H1 (cell line): ENCODE data around the gene FBXO45. TPM values are rescaled to one million over a fixed set of nuclear protein-coding genes. Genes with fewer than 3 reads are reported as not detected.
A peak's percentile ranks its signal among the peaks of the same experiment; 100 is the strongest.

Experiments used
- CTCF ChIA-PET: fragments of 300-600 bp; sonication (Branson Sonifier 250); formaldehyde crosslinking; loops from one replicate; lab custom pipeline; 2021; ENCODE audit not compliant: partially characterized antibody; lab: Charles Lee
- POLR2A ChIA-PET: fragments of 300-600 bp; sonication (Branson Sonifier 250); formaldehyde crosslinking; loops from one replicate; lab custom pipeline; 2021; ENCODE audit warnings: inconsistent platforms; ENCODE audit not compliant: partially characterized antibody; lab: Charles Lee
- DNase-seq, 2 experiments: peaks; one replicate each; pipeline versions ENCODE4 v3.0.0 to v3.0.0-alpha.2; 2010 to 2022; ENCODE audit warnings: low spot score in 2 of 2, low read depth in 1 of 2, mixed read lengths in 1 of 2
- FAIRE-seq: peaks from 2 replicates; lab custom pipeline; 2011; peaks lifted over from hg19 to GRCh38; lab: Jason Lieb, UNC
- H2AFZ ChIP-seq: 2 replicates; pipeline ENCODE4 v1.8.1; 2012; ENCODE audit warnings: low read length, inconsistent platforms
- H2AK5ac ChIP-seq: 2 replicates; pipeline ENCODE4 v1.6.1; 2013; ENCODE audit warnings: low read depth, low read length
- H2BK120ac ChIP-seq: replicated peaks from 2 replicates; pipeline ENCODE3; 2013; ENCODE audit warnings: low read depth, low read length, inconsistent platforms
- H2BK12ac ChIP-seq: 2 replicates; pipeline ENCODE4 v1.6.1; 2013; ENCODE audit warnings: low read depth, low read length
- H2BK15ac ChIP-seq: 2 replicates; pipeline ENCODE4 v1.6.1; 2013; ENCODE audit warnings: low read length
- H2BK20ac ChIP-seq: 2 replicates; pipeline ENCODE4 v1.6.1; 2013; ENCODE audit warnings: low read length
- H2BK5ac ChIP-seq: 2 replicates; pipeline ENCODE4 v1.6.1; 2013; ENCODE audit warnings: low read depth, low read length
- H3K14ac ChIP-seq: 2 replicates; pipeline ENCODE4 v1.6.1; 2013; ENCODE audit warnings: inconsistent platforms; ENCODE audit not compliant: insufficient read length
- H3K18ac ChIP-seq: 2 replicates; pipeline ENCODE4 v1.6.1; 2013; ENCODE audit warnings: low read length; ENCODE audit errors: extremely low read depth
- H3K23ac ChIP-seq: 2 replicates; pipeline ENCODE4 v1.6.1; 2013; ENCODE audit warnings: inconsistent platforms; ENCODE audit not compliant: insufficient read length
- H3K23me2 ChIP-seq: 2 replicates; pipeline ENCODE4 v1.6.1; 2013; ENCODE audit warnings: low read depth, low read length
- H3K27ac ChIP-seq: 2 replicates; pipeline ENCODE4 v1.6.1; 2011; ENCODE audit warnings: low read depth, low read length, inconsistent platforms
- H3K27me3 ChIP-seq, 4 experiments: replicated peaks in 1 of 4; 1 replicate in 1 of 4; 2 replicates in 3 of 4; pipeline versions ENCODE4 v1.6.1 to v1.8.1; 2011 to 2013; ENCODE audit warnings: low read length in 3 of 4, mild to moderate bottlenecking in 3 of 4, inconsistent platforms in 2 of 4, mixed read lengths in 2 of 4, moderate library complexity in 1 of 4; ENCODE audit not compliant: control insufficient read depth in 3 of 4, insufficient read depth in 3 of 4; ENCODE audit errors: extremely low read depth in 1 of 4
- H3K36me3 ChIP-seq, 4 experiments: 2 replicates each; pipeline versions ENCODE4 v1.6.1 to v1.8.1; 2011 to 2013; ENCODE audit warnings: mild to moderate bottlenecking in 4 of 4, low read length in 3 of 4, moderate library complexity in 2 of 4, control low read depth in 1 of 4, inconsistent platforms in 1 of 4; ENCODE audit not compliant: insufficient read depth in 4 of 4, control insufficient read depth in 2 of 4
- H3K4ac ChIP-seq: replicated peaks from 2 replicates; pipeline ENCODE3; 2013; ENCODE audit warnings: low read length, low read depth, mixed read lengths, inconsistent platforms; ENCODE audit not compliant: insufficient read length
- H3K4me1 ChIP-seq, 4 experiments: replicated peaks in 1 of 4; 1 replicate in 1 of 4; 2 replicates in 3 of 4; pipeline versions ENCODE4 v1.6.1 to v1.8.1; 2011 to 2013; ENCODE audit warnings: low read length in 3 of 4, inconsistent platforms in 2 of 4, mixed read lengths in 1 of 4; ENCODE audit not compliant: insufficient read depth in 4 of 4, control insufficient read depth in 3 of 4
- H3K4me2 ChIP-seq, 2 experiments: 2 replicates each; pipeline versions ENCODE4 v1.6.1 to v1.8.1; 2011 to 2013; ENCODE audit warnings: low read depth in 2 of 2, low read length in 2 of 2, control low read depth in 1 of 2, inconsistent platforms in 1 of 2, mild to moderate bottlenecking in 1 of 2; ENCODE audit not compliant: insufficient read depth in 1 of 2
- H3K4me3 ChIP-seq, 4 experiments: fragments of 200-600, 300-600 bp in 1 of 4; sonication (generic), shearing (Covaris generic), sonication (Bioruptor Twin) in 1 of 4; 2 replicates each; pipeline versions ENCODE4 v1.5.1 to v1.8.1; 2011 to 2016; ENCODE audit warnings: low read length in 4 of 4, low read depth in 3 of 4, control low read depth in 2 of 4, inconsistent platforms in 2 of 4, mild to moderate bottlenecking in 2 of 4, mixed read lengths in 1 of 4, moderate library complexity in 1 of 4; ENCODE audit not compliant: insufficient read depth in 2 of 4; ENCODE audit errors: extremely low read depth in 1 of 4
- H3K56ac ChIP-seq: replicated peaks from 2 replicates; pipeline ENCODE3; 2013; ENCODE audit warnings: low read depth, mild to moderate bottlenecking, mixed read lengths, low read length, inconsistent platforms; ENCODE audit not compliant: insufficient read length
- H3K79me1 ChIP-seq: 2 replicates; pipeline ENCODE4 v1.6.1; 2013; ENCODE audit warnings: low read depth, low read length, control low read depth
- H3K79me2 ChIP-seq, 2 experiments: 2 replicates each; pipeline versions ENCODE4 v1.6.1 to v1.8.1; 2012 to 2013; ENCODE audit warnings: low read length in 2 of 2, mild to moderate bottlenecking in 2 of 2, inconsistent platforms in 1 of 2; ENCODE audit not compliant: insufficient read depth in 2 of 2, control insufficient read depth in 1 of 2
- H3K9ac ChIP-seq, 4 experiments: replicated peaks in 1 of 4; 1 replicate in 1 of 4; 2 replicates in 3 of 4; pipeline versions ENCODE4 v1.6.1 to v1.8.1; 2011 to 2013; ENCODE audit warnings: low read depth in 3 of 4, low read length in 3 of 4, control low read depth in 2 of 4, mild to moderate bottlenecking in 2 of 4, moderate library complexity in 2 of 4, inconsistent platforms in 1 of 4; ENCODE audit errors: extremely low read depth in 1 of 4
- H3K9me3 ChIP-seq, 2 experiments: 2 replicates each; pipeline versions ENCODE4 v1.6.1 to v1.8.1; 2012 to 2013; ENCODE audit warnings: mild to moderate bottlenecking in 2 of 2, moderate library complexity in 2 of 2, control low read depth in 1 of 2, inconsistent platforms in 1 of 2, low read depth in 1 of 2, low read length in 1 of 2, mixed read lengths in 1 of 2; ENCODE audit not compliant: insufficient read depth in 2 of 2
- H4K20me1 ChIP-seq, 2 experiments: replicated peaks in 1 of 2; 2 replicates each; pipeline versions ENCODE3 to v1.8.1; 2011 to 2013; ENCODE audit warnings: inconsistent platforms in 2 of 2, low read length in 2 of 2, mild to moderate bottlenecking in 1 of 2; ENCODE audit not compliant: insufficient read depth in 2 of 2, control insufficient read depth in 1 of 2
- H4K5ac ChIP-seq: 2 replicates; pipeline ENCODE4 v1.6.1; 2013; ENCODE audit warnings: low read length, low read depth, mixed read lengths, inconsistent platforms; ENCODE audit not compliant: insufficient read length
- H4K8ac ChIP-seq: 2 replicates; pipeline ENCODE4 v1.8.0; 2013; ENCODE audit warnings: mild to moderate bottlenecking, moderate library complexity, low read length, inconsistent platforms; ENCODE audit not compliant: insufficient read depth; ENCODE audit errors: extremely low read depth
- H4K91ac ChIP-seq: replicated peaks from 2 replicates; pipeline ENCODE3; 2013; ENCODE audit warnings: low read length, mixed read lengths, inconsistent platforms; ENCODE audit not compliant: insufficient read length
- BCL11A ChIP-seq, 2 experiments: IDR thresholded peaks; one replicate each; pipeline ENCODE4 v1.6.1; 2011; ENCODE audit warnings: low read depth in 2 of 2, low read length in 2 of 2, mild to moderate bottlenecking in 2 of 2
- CBX8 ChIP-seq: fragments of 300-800, 300-1000 bp; sonication (generic); IDR thresholded peaks from 2 replicates; pipeline ENCODE4 v1.7.1; 2016; ENCODE audit warnings: low read depth, low read length, borderline replicate concordance
- CTBP2 ChIP-seq: IDR thresholded peaks from 2 replicates; pipeline ENCODE4 v1.7.0; 2011; ENCODE audit warnings: borderline replicate concordance, mild to moderate bottlenecking, moderate library complexity, mixed read lengths, low read length; ENCODE audit not compliant: insufficient read depth, insufficient read length
- KDM4A ChIP-seq: IDR thresholded peaks from one replicate; pipeline ENCODE4 v1.7.1; 2012; ENCODE audit warnings: low read depth, mild to moderate bottlenecking, moderate library complexity, low read length, inconsistent platforms; ENCODE audit not compliant: severe bottlenecking
- PHF8 ChIP-seq: fragments of 200-600 bp; sonication (generic); conservative IDR thresholded peaks from 2 replicates; pipeline ENCODE4 v1.7.1; 2012; ENCODE audit warnings: low read depth, mild to moderate bottlenecking, inconsistent platforms, low read length, moderate library complexity
- POLR2A ChIP-seq, 2 experiments: IDR thresholded peaks; 1 replicate in 1 of 2; 2 replicates in 1 of 2; pipeline ENCODE4 v1.6.1; 2011; ENCODE audit warnings: low read depth in 2 of 2, low read length in 2 of 2, mild to moderate bottlenecking in 2 of 2; ENCODE audit errors: control extremely low read depth in 1 of 2
- TCF12 ChIP-seq: IDR thresholded peaks from 2 replicates; pipeline ENCODE4 v1.6.1; 2011; ENCODE audit warnings: low read depth, mild to moderate bottlenecking, low read length
- TEAD4 ChIP-seq: IDR thresholded peaks from 2 replicates; pipeline ENCODE4 v1.6.1; 2012; ENCODE audit warnings: low read depth, low read length, inconsistent platforms, mixed read lengths
- WGBS, 2 experiments: shearing (Covaris generic) in 1 of 2; methylation state at CpG; one replicate each; pipeline versions ENCODE4 v1.1.6 to v1.1.7; 2013 to 2015; ENCODE audit warnings: low lambda C conversion rate in 2 of 2, mixed read lengths in 2 of 2, inconsistent platforms in 1 of 2, low coverage in 1 of 2, missing lambda C conversion rate in 1 of 2; ENCODE audit not compliant: insufficient replicate concordance in 2 of 2, insufficient coverage in 1 of 2, insufficient read length in 1 of 2; ENCODE audit errors: extremely low coverage in 1 of 2, missing lambda C conversion rate in 1 of 2; 5-methylcytosine and 5-hydroxymethylcytosine counted together
- polyA plus RNA-seq, 7 experiments: library from polyadenylated mRNA; depleted of rRNA in 3 of 7; stranded (reverse) in 5 of 7; unstranded in 2 of 7; fragments of >200 nt in 5 of 7; fragments of 200-250 nt in 2 of 7; gene quantifications; 1 replicate in 5 of 7; 2 replicates in 1 of 7; 4 replicates in 1 of 7; pipeline versions ENCODE4 v1.2.1 to v1.2.3, GENCODE V29; 2011 to 2013; ENCODE audit warnings: missing spikeins in 2 of 7, mixed read lengths in 2 of 7
- total RNA-seq: library from RNA; stranded (reverse); fragmentation: NEBNext Ultra II Directional; extraction: Animal tissue kit (Norgen Biotek cat#: 25700); gene quantifications from 2 replicates; pipeline ENCODE4 v1.2.1, GENCODE V29; 2021

FBXO45 gene
- total and polyA plus RNA-seq, 2 of the 8 experiments (the other 6 are each of a cell fraction or from before 2014, with no cell fraction given): 5.2 to 19.4 TPM

DNA sequence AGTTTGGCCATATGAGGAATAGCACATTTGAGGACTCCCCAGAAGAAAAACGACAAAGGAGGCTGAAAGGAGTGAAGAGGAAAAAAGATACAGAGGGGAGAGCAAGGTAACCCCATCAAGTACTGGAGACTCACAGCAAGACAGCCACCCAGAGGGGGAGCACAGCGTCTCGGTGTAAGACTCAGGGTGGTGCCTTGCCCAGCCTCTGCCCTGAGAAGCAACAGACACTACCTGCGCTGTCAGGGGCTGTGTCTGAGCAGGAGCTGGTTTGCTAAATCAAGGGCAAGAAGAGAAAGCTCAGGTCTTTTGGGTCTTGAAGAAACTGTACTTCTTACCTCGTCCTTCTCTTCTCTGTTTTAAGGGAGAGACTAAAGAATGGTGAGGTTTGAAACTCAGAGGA is 27.9 kb downstream of the FBXO45 start:
- H4K5ac ChIP-seq: no peak overlapping the region
- no peak for TF ChIP-seq PHF8
- no peak for TF ChIP-seq TCF12
- no peak for TF ChIP-seq BCL11A (IDR thresholded peaks at IDR 0.05; ENCODE audit: low read depth in 2 of 2, low read length in 2 of 2)
- TF ChIP-seq POLR2A (IDR thresholded peaks at IDR 0.05; ENCODE audit: control extremely low read depth in 1 of 2, low read depth in 2 of 2, low read length in 2 of 2): no peak
- no peak for TF ChIP-seq TEAD4
- no peak for TF ChIP-seq CTBP2
- TF ChIP-seq CBX8: no peak
- no peak for TF ChIP-seq KDM4A
- H2AFZ ChIP-seq: 0 out of 2 replicates have a peak overlapping the region, but pooled peaks have one; percentile 3
- H2AK5ac ChIP-seq: no peak overlapping the region
- H3K4me3 ChIP-seq: no peak overlapping the region
- no peak for FAIRE-seq
- H3K79me1 ChIP-seq: no peaks in the 10 kb centered on the region
- H3K56ac ChIP-seq: no peak overlapping the region
- H3K9me3 ChIP-seq: no peaks in the 10 kb centered on the region
- H3K4me1 ChIP-seq: no peaks in the 10 kb centered on the region
- H3K4ac ChIP-seq: no peak overlapping the region
- no peak overlapping the region for H3K27ac ChIP-seq
- H3K9ac ChIP-seq: no peak overlapping the region
- no peaks in the 10 kb centered on the region for H3K23me2 ChIP-seq
- no peak overlapping the region for H4K91ac ChIP-seq
- ChIA-PET CTCF (interaction anchor here (0.7 to 2.3 kb wide), 7 partner anchors 10 to 665 kb away, joined by 3 to 9 read pairs (median 5); no protein-coding TSS in a partner anchor), POLR2A (interaction anchor here (0.6 kb wide), 1 partner anchor 141 kb away, joined by 3 read pairs; no protein-coding TSS in a partner anchor)
- H2BK12ac ChIP-seq: no peak overlapping the region
- H2BK15ac ChIP-seq: no peak overlapping the region
- no peak overlapping the region for H3K23ac ChIP-seq
- H3K27me3 ChIP-seq: no peaks in the 10 kb centered on the region
- H4K8ac ChIP-seq: no peak overlapping the region
- WGBS, 2 experiments: 86% methylated on average over 5 of the region's 5 CpGs; no CpG with 5 or more reads in 1 of the 2 experiments
- H4K20me1 ChIP-seq: no peaks in the 10 kb centered on the region
- H3K4me2 ChIP-seq: no peak overlapping the region
- H2BK20ac ChIP-seq: no peak overlapping the region
- H3K18ac ChIP-seq: no peak overlapping the region
- DNase-seq: no peak
- H3K36me3 ChIP-seq: no peaks in the 10 kb centered on the region
- no peak overlapping the region for H3K14ac ChIP-seq
- H2BK120ac ChIP-seq: no peak overlapping the region
- no peak overlapping the region for H2BK5ac ChIP-seq
- no peaks in the 10 kb centered on the region for H3K79me2 ChIP-seq
